Measurements from ENCODE around the gene CLPSL1. TPM values are rescaled to one million over a fixed set of nuclear protein-coding genes. Genes with fewer than 3 reads are reported as not detected.

Gene CLPSL1
- total and polyA plus RNA-seq, 2 of the 13 experiments (the other 11 are each of a cell fraction or from before 2014, with no cell fraction given), result not detected

- no peak for TF ChIP-seq ZNF484 (CRISPR knock-in tag; IDR thresholded peaks at IDR 0.05; ENCODE audit: borderline replicate concordance, low read depth)
- peak; percentile 79; the same call in 1 of the 2 replicates for TF ChIP-seq ZNF766 (CRISPR knock-in tag; IDR thresholded peaks at IDR 0.05; ENCODE audit: borderline replicate concordance)
- peak; percentile 54; the same call in 1 of the 2 replicates for TF ChIP-seq DRAP1 (CRISPR knock-in tag; IDR thresholded peaks at IDR 0.05)
- peak; percentile 71; the same call in 1 of the 2 replicates for TF ChIP-seq PHF21A (CRISPR knock-in tag; IDR thresholded peaks at IDR 0.05)
- no peak for TF ChIP-seq HOXA9 (CRISPR knock-in tag; IDR thresholded peaks at IDR 0.05; ENCODE audit: borderline replicate concordance)
- TF ChIP-seq PRDM10 (CRISPR knock-in tag; IDR thresholded peaks at IDR 0.05; ENCODE audit: low read depth), result peak; percentile 15; the same call in 1 of the 2 replicates
- TF ChIP-seq ZBTB25 (CRISPR knock-in tag; IDR thresholded peaks at IDR 0.05), result no peak
- TF ChIP-seq ZNF496 (CRISPR knock-in tag; IDR thresholded peaks at IDR 0.05; ENCODE audit: insufficient replicate concordance), result no peak
- no peak for TF ChIP-seq NR2F6 (IDR thresholded peaks at IDR 0.05)
- peak; percentile 61 for TF ChIP-seq NR2F6 (CRISPR knock-in tag; IDR thresholded peaks at IDR 0.05)
- peak in 1 of 2 experiments; percentile 56; a peak in 2 of 4 replicates for TF ChIP-seq EP300 (IDR thresholded peaks at IDR 0.05; ENCODE audit: low read depth in 2 of 2, low read length in 2 of 2)
- TF ChIP-seq EP300 (CRISPR knock-in tag; IDR thresholded peaks at IDR 0.05; ENCODE audit: borderline replicate concordance), result no peak; the same call in 1 of the 2 replicates
- TF ChIP-seq ZNF317 (CRISPR knock-in tag; IDR thresholded peaks at IDR 0.05), result 0 out of 2 replicates have a peak, but pooled peaks have one; percentile 22
- TF ChIP-seq POGZ (CRISPR knock-in tag; IDR thresholded peaks at IDR 0.05), result peak; percentile 64; the same call in 1 of the 2 replicates
- TF ChIP-seq ZBTB20 (CRISPR knock-in tag; IDR thresholded peaks at IDR 0.05; ENCODE audit: borderline replicate concordance, low read depth), result no peak; the same call in 1 of the 2 replicates
- TF ChIP-seq ISX (CRISPR knock-in tag; conservative IDR thresholded peaks at IDR 0.05), result peak; percentile 83; the same call in 1 of the 2 replicates
- TF ChIP-seq ZNF552 (CRISPR knock-in tag; IDR thresholded peaks at IDR 0.05; ENCODE audit: borderline replicate concordance), result 0 out of 2 replicates have a peak, but pooled peaks have one; percentile 40
- TF ChIP-seq ARID5B (CRISPR knock-in tag; IDR thresholded peaks at IDR 0.05), result peak; percentile 82
- TF ChIP-seq HOXA3 (CRISPR knock-in tag; IDR thresholded peaks at IDR 0.05), result peak; percentile 50
These were observed 40.9 kb upstream of the CLPSL1 start (continued) for GRCh38 chr6:35739645-35740524.
